ENCODE measurements around the gene SUMO2.

SUMO2 gene

GRCh38 chr17:75124041-75124818, 58.5 kb downstream of the SUMO2 start:
- no peak for DNase-seq (ENCODE audit: low spot score)

GRCh38 chr17:75118307-75118706, 64.5 kb downstream of the SUMO2 start:
- DNase-seq (ENCODE audit: low spot score) = no peak

GRCh38 chr17:75116737-75117136, 66.0 kb downstream of the SUMO2 start:
- no peak for DNase-seq (ENCODE audit: low spot score)

All from AG08396 (cell line).